OCI-LY1 (cell line): Measurements from ENCODE around the gene ANKDD1A.

Source experiments
- EZH2 ChIP-seq: fragments of 200-600 bp; sonication (generic), shearing (Covaris generic); IDR thresholded peaks from 2 replicates; pipeline ENCODE4 v1.8.0; 2017; ENCODE audit warnings: borderline replicate concordance, mixed run types, mild to moderate bottlenecking, antibody characterized with exemption, low read length, moderate library complexity, mixed read lengths
- TF ChIP-seq, protein P1 (sequence below): fragments of 200-600 bp; sonication (generic), shearing (Covaris generic); IDR thresholded peaks from 2 replicates; pipeline ENCODE4 v1.5.1; 2017; ENCODE audit warnings: mild to moderate bottlenecking, antibody characterized with exemption, low read length, moderate library complexity, mixed read lengths

DNA sequence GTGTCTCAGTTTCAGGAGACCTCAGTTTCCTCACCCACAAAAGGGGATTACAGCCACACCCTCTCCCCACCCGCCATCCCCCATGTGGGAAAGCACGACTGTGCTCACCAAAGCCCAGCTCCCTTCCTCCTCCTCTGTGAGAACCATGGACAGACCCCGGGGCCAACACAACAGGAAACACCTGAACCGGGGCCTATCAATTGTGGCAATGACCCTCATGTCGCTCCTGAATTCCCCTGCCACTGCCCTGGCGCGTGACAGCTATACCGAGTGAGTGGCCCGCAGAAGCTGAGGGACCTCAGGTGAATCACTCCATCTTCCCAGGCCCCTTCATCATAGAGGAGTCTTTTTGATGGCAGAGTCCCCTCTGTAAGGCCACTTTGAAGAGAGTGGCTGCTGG, 41.3 kb upstream of the ANKDD1A start:
- TF ChIP-seq, protein P1, sequence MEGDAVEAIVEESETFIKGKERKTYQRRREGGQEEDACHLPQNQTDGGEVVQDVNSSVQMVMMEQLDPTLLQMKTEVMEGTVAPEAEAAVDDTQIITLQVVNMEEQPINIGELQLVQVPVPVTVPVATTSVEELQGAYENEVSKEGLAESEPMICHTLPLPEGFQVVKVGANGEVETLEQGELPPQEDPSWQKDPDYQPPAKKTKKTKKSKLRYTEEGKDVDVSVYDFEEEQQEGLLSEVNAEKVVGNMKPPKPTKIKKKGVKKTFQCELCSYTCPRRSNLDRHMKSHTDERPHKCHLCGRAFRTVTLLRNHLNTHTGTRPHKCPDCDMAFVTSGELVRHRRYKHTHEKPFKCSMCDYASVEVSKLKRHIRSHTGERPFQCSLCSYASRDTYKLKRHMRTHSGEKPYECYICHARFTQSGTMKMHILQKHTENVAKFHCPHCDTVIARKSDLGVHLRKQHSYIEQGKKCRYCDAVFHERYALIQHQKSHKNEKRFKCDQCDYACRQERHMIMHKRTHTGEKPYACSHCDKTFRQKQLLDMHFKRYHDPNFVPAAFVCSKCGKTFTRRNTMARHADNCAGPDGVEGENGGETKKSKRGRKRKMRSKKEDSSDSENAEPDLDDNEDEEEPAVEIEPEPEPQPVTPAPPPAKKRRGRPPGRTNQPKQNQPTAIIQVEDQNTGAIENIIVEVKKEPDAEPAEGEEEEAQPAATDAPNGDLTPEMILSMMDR, result no peak
- no peak for TF ChIP-seq EZH2
